HCT116 (cell line): ENCODE data around the gene CNTNAP5. TPM values are rescaled to one million over a fixed set of nuclear protein-coding genes. Genes with fewer than 3 reads are reported as not detected.

Source experiments
- ATAC-seq: fragments of 200-7000 bp; cut with Tn5 transposase; 2 replicates; pipeline ENCODE4 v1.9.1; 2020; ENCODE audit warnings: mild to moderate bottlenecking, moderate library complexity
- BruUV-seq: library from RNA; stranded (reverse); fragments of 400-500 nt; replicated peaks from 2 replicates; lab custom pipeline; 2021; lab: Mats Ljungman, UMichigan
- CTCF ChIA-PET: fragments of 300-600 bp; sonication (Branson Sonifier 250); formaldehyde crosslinking; loops from one replicate; lab custom pipeline; 2021; ENCODE audit warnings: antibody characterized with exemption; lab: Charles Lee
- POLR2A ChIA-PET: fragments of 300-600, 350-600 bp; sonication (Branson Sonifier 250); formaldehyde crosslinking; loops from one replicate; lab custom pipeline; 2021; ENCODE audit warnings: antibody characterized with exemption; lab: Charles Lee
- RAD21 ChIA-PET, 2 experiments: fragments of 300-600 bp; sonication (Branson Sonifier 250); formaldehyde crosslinking; loops; one replicate each; lab custom pipeline; 2023; ENCODE audit warnings: low total read pairs in 2 of 2; ENCODE audit not compliant: uncharacterized antibody in 2 of 2, unreplicated experiment in 2 of 2, low non-redundant PET in 1 of 2; lab: Charles Lee
- DNase-seq: peaks from one replicate; pipeline ENCODE4 v3.0.0-alpha.2; 2010; ENCODE audit warnings: low read depth, low spot score
- H2AFZ ChIP-seq: fragments of 200-600 bp; shearing (Covaris generic), sonication (generic); 2 replicates; pipeline ENCODE4 v1.6.1; 2017; ENCODE audit warnings: low read depth, mixed run types, mixed read lengths, antibody characterized with exemption, low read length; ENCODE audit not compliant: poor library complexity, severe bottlenecking
- H3K27ac ChIP-seq: 2 replicates; pipeline ENCODE4 v1.5.1; 2012; ENCODE audit warnings: low read depth, low read length
- H3K27me3 ChIP-seq: fragments of 200-600 bp; sonication (generic); 2 replicates; pipeline ENCODE4 v1.6.1; 2016; ENCODE audit warnings: mixed run types, low read length, mixed read lengths; ENCODE audit not compliant: insufficient read depth
- H3K36me3 ChIP-seq, 2 experiments: fragments of 200-500 bp in 1 of 2; fragments of 200-600 bp in 1 of 2; sonication (Bioruptor generic) in 1 of 2; sonication (generic) in 1 of 2; 2 replicates each; pipeline versions ENCODE4 v1.5.1 to v1.6.1; 2014 to 2016; ENCODE audit warnings: low read length in 2 of 2, inconsistent platforms in 1 of 2, mixed read lengths in 1 of 2, mixed run types in 1 of 2; ENCODE audit not compliant: insufficient read depth in 2 of 2, control insufficient read depth in 1 of 2
- H3K4me1 ChIP-seq, 2 experiments: fragments of 200-600 bp in 1 of 2; sonication (generic) in 1 of 2; 2 replicates each; pipeline versions ENCODE4 v1.5.1 to v1.6.1; 2012 to 2017; ENCODE audit warnings: low read length in 2 of 2, inconsistent platforms in 1 of 2, mild to moderate bottlenecking in 1 of 2, mixed read lengths in 1 of 2, mixed run types in 1 of 2, moderate library complexity in 1 of 2; ENCODE audit not compliant: insufficient read depth in 2 of 2, control insufficient read depth in 1 of 2
- H3K4me2 ChIP-seq: fragments of 200-600 bp; sonication (generic); 2 replicates; pipeline ENCODE4 v1.6.1; 2017; ENCODE audit warnings: mixed run types, low read length, mixed read lengths
- H3K4me3 ChIP-seq, 2 experiments: fragments of 200-600 bp in 1 of 2; sonication (generic) in 1 of 2; replicated peaks in 1 of 2; 2 replicates each; pipeline ENCODE4 v1.5.1; 2011 to 2016; ENCODE audit warnings: low read length in 2 of 2, control low read depth in 1 of 2, low read depth in 1 of 2, mild to moderate bottlenecking in 1 of 2, mixed read lengths in 1 of 2, mixed run types in 1 of 2
- H3K79me2 ChIP-seq: fragments of 200-600 bp; sonication (generic); 2 replicates; pipeline ENCODE4 v1.6.1; 2017; ENCODE audit warnings: mild to moderate bottlenecking, mixed run types, low read length, moderate library complexity, mixed read lengths; ENCODE audit not compliant: insufficient read depth
- H3K9ac ChIP-seq: fragments of 200-600 bp; sonication (generic); 2 replicates; pipeline ENCODE4 v1.6.1; 2016; ENCODE audit warnings: low read length, mixed read lengths
- H3K9me2 ChIP-seq: fragments of 200-600 bp; sonication (generic), shearing (Covaris generic); 2 replicates; pipeline ENCODE4 v1.6.1; 2017; ENCODE audit warnings: mixed run types, mild to moderate bottlenecking, moderate library complexity; ENCODE audit not compliant: insufficient read depth
- H3K9me3 ChIP-seq, 2 experiments: fragments of 200-500 bp in 1 of 2; fragments of 200-600 bp in 1 of 2; sonication (Bioruptor generic) in 1 of 2; sonication (generic) in 1 of 2; 2 replicates each; pipeline ENCODE4 v1.6.1; 2014 to 2017; ENCODE audit warnings: low read length in 2 of 2, mixed read lengths in 2 of 2, inconsistent platforms in 1 of 2, low read depth in 1 of 2, mild to moderate bottlenecking in 1 of 2, mixed run types in 1 of 2, moderate library complexity in 1 of 2; ENCODE audit not compliant: control insufficient read depth in 1 of 2, insufficient read depth in 1 of 2
- H4K20me1 ChIP-seq: fragments of 200-600 bp; sonication (generic), shearing (Covaris generic); 2 replicates; pipeline ENCODE4 v1.6.1; 2017; ENCODE audit warnings: mixed run types, mild to moderate bottlenecking, moderate library complexity; ENCODE audit not compliant: insufficient read depth
- CEBPB ChIP-seq: IDR thresholded peaks from 2 replicates; pipeline ENCODE4 v1.6.1; 2012; ENCODE audit warnings: low read depth
- CTCF ChIP-seq, 3 experiments: fragments of 200-600 bp in 1 of 3; sonication (generic) in 1 of 3; IDR thresholded peaks in 2 of 3; conservative IDR thresholded peaks in 1 of 3; 2 replicates each; pipeline ENCODE4 v1.5.1; 2012 to 2017; ENCODE audit warnings: low read depth in 2 of 3, low read length in 2 of 3, antibody characterized with exemption in 1 of 3, borderline replicate concordance in 1 of 3, control low read depth in 1 of 3, mild to moderate bottlenecking in 1 of 3, mixed read lengths in 1 of 3, mixed run types in 1 of 3, moderate library complexity in 1 of 3; ENCODE audit not compliant: insufficient read depth in 1 of 3
- EGR1 ChIP-seq: IDR thresholded peaks from 2 replicates; pipeline ENCODE4 v1.6.1; 2012; ENCODE audit warnings: low read depth
- ELF1 ChIP-seq: IDR thresholded peaks from 2 replicates; pipeline ENCODE4 v1.6.1; 2012; ENCODE audit warnings: low read depth, borderline replicate concordance
- EZH2 ChIP-seq: fragments of 200-600 bp; sonication (generic); IDR thresholded peaks from 2 replicates; pipeline ENCODE4 v1.6.1; 2017; ENCODE audit warnings: antibody characterized with exemption, mixed run types
- EZH2phosphoT487 ChIP-seq: fragments of 200-600 bp; IDR thresholded peaks from 2 replicates; pipeline ENCODE4 v1.6.1; 2018; ENCODE audit warnings: antibody characterized with exemption, borderline replicate concordance
- FOSL1 ChIP-seq: IDR thresholded peaks from 2 replicates; pipeline ENCODE4 v1.6.1; 2012; ENCODE audit warnings: low read depth
- JUND ChIP-seq: IDR thresholded peaks from 2 replicates; pipeline ENCODE4 v1.6.1; 2012
- MAX ChIP-seq: IDR thresholded peaks from 2 replicates; pipeline ENCODE4 v1.6.1; 2012
- RAD21 ChIP-seq: IDR thresholded peaks from 2 replicates; pipeline ENCODE4 v1.6.1; 2012; ENCODE audit warnings: low read depth, mild to moderate bottlenecking
- SRF ChIP-seq: IDR thresholded peaks from 2 replicates; pipeline ENCODE4 v1.6.1; 2012; ENCODE audit warnings: low read depth
- YY1 ChIP-seq: IDR thresholded peaks from 2 replicates; pipeline ENCODE4 v1.6.1; 2011; ENCODE audit warnings: low read length, low read depth, moderate library complexity, mild to moderate bottlenecking; ENCODE audit not compliant: insufficient replicate concordance; ENCODE audit errors: extremely low read depth
- ZBTB33 ChIP-seq: IDR thresholded peaks from 2 replicates; pipeline ENCODE4 v1.6.1; 2011; ENCODE audit warnings: mild to moderate bottlenecking, low read length, moderate library complexity; ENCODE audit not compliant: insufficient replicate concordance; ENCODE audit errors: extremely low read depth
- ZNF274 ChIP-seq: fragments of 200-500 bp; sonication (Bioruptor generic); IDR thresholded peaks from 2 replicates; pipeline ENCODE4 v1.6.1; 2014; ENCODE audit warnings: mild to moderate bottlenecking, low read depth, low read length, inconsistent platforms
- intact Hi-C: fragments of 100-400 bp; cut with micrococcal nuclease; formaldehyde crosslinking; loops from 2 replicates; pipeline ENCODE4 v1.10.0; 2022
- total RNA-seq: library from RNA; stranded (reverse); gene quantifications from one replicate; pipeline ENCODE4 v1.2.1, GENCODE V29; 2021; ENCODE audit not compliant: unreplicated experiment
- TF ChIP-seq, protein P1 (sequence below): IDR thresholded peaks from 2 replicates; pipeline ENCODE4 v1.6.1; 2012; ENCODE audit warnings: low read depth

Gene CNTNAP5
- total RNA-seq, 1 experiment from 2014 or later: not detected

DNA sequence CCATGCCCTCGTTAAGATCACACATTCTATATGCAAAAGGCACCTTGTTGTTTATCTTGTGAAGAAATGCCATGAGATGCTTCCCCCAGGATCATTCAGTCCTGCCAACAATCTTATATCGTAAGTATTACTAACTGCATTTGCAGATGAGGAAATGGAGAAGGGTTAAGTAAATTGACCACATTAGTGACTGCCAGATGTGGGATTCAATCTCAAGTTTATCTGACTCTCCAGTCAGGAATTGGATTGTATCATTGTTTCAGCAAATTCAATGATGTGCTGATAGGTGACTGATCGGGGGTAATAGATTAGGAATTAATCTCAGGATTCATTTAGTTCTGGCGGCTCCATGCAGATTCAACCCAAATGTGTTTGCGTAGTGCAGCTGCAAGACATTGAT lies 106.2 kb downstream of the CNTNAP5 start:
- no peaks in the 10 kb centered on the region for H3K79me2 ChIP-seq
- H3K4me3 ChIP-seq: no peak overlapping the region
- H3K9me3 ChIP-seq: peaks cover 14 to 33% of the 10 kb centered on the region in 2 experiments; a peak in 3 of 4 replicates
- H3K27ac ChIP-seq: no peak overlapping the region
- no peaks in the 10 kb centered on the region for H3K4me1 ChIP-seq
- DNase-seq: no peak
- no peak for TF ChIP-seq ZBTB33
- TF ChIP-seq, protein P1, sequence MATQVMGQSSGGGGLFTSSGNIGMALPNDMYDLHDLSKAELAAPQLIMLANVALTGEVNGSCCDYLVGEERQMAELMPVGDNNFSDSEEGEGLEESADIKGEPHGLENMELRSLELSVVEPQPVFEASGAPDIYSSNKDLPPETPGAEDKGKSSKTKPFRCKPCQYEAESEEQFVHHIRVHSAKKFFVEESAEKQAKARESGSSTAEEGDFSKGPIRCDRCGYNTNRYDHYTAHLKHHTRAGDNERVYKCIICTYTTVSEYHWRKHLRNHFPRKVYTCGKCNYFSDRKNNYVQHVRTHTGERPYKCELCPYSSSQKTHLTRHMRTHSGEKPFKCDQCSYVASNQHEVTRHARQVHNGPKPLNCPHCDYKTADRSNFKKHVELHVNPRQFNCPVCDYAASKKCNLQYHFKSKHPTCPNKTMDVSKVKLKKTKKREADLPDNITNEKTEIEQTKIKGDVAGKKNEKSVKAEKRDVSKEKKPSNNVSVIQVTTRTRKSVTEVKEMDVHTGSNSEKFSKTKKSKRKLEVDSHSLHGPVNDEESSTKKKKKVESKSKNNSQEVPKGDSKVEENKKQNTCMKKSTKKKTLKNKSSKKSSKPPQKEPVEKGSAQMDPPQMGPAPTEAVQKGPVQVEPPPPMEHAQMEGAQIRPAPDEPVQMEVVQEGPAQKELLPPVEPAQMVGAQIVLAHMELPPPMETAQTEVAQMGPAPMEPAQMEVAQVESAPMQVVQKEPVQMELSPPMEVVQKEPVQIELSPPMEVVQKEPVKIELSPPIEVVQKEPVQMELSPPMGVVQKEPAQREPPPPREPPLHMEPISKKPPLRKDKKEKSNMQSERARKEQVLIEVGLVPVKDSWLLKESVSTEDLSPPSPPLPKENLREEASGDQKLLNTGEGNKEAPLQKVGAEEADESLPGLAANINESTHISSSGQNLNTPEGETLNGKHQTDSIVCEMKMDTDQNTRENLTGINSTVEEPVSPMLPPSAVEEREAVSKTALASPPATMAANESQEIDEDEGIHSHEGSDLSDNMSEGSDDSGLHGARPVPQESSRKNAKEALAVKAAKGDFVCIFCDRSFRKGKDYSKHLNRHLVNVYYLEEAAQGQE: no peak
- TF ChIP-seq CTCF (IDR thresholded peaks at IDR 0.05 in 2 of 3, conservative IDR thresholded peaks at IDR 0.05 in 1 of 3; ENCODE audit: borderline replicate concordance in 1 of 3, insufficient read depth in 1 of 3, low read depth in 2 of 3, low read length in 2 of 3): no peak
- no peak for TF ChIP-seq CEBPB
- TF ChIP-seq SRF: no peak
- no peak for TF ChIP-seq FOSL1
- no peak for TF ChIP-seq RAD21
- no peak for TF ChIP-seq ZNF274
- no peak for TF ChIP-seq EZH2
- TF ChIP-seq JUND: no peak
- TF ChIP-seq EGR1: no peak
- no peak for TF ChIP-seq YY1
- no peak for TF ChIP-seq EZH2phosphoT487
- no peak for TF ChIP-seq MAX
- no peak for TF ChIP-seq ELF1
- H3K4me2 ChIP-seq: no peak overlapping the region
- no peak overlapping the region for H3K9ac ChIP-seq
- H2AFZ ChIP-seq: no peak overlapping the region
- ChIA-PET RAD21 (no interaction called here), CTCF (no interaction called here), POLR2A (no interaction called here)
- H3K27me3 ChIP-seq: no peaks in the 10 kb centered on the region
- H3K36me3 ChIP-seq: no peaks in the 10 kb centered on the region
- H4K20me1 ChIP-seq: no peaks in the 10 kb centered on the region
- H3K9me2 ChIP-seq: no peaks in the 10 kb centered on the region
- intact Hi-C loops: no loop called here
- no TSS peak for BruUV-seq
- ATAC-seq: no peak
